ENCODE results near the gene RRN3.
"Not testable (repeated sequence)": the region's sequence is repeated elsewhere in the genome, so short reads cannot be mapped to it uniquely, and the experiment has no call there.

GRCh38 chr16:15029749-15030148, 64.3 kb downstream of the RRN3 start:
- TF ChIP-seq, protein P1, sequence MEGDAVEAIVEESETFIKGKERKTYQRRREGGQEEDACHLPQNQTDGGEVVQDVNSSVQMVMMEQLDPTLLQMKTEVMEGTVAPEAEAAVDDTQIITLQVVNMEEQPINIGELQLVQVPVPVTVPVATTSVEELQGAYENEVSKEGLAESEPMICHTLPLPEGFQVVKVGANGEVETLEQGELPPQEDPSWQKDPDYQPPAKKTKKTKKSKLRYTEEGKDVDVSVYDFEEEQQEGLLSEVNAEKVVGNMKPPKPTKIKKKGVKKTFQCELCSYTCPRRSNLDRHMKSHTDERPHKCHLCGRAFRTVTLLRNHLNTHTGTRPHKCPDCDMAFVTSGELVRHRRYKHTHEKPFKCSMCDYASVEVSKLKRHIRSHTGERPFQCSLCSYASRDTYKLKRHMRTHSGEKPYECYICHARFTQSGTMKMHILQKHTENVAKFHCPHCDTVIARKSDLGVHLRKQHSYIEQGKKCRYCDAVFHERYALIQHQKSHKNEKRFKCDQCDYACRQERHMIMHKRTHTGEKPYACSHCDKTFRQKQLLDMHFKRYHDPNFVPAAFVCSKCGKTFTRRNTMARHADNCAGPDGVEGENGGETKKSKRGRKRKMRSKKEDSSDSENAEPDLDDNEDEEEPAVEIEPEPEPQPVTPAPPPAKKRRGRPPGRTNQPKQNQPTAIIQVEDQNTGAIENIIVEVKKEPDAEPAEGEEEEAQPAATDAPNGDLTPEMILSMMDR (IDR thresholded peaks at IDR 0.05 in 4 of 5, conservative IDR thresholded peaks at IDR 0.05 in 1 of 5), result not testable (repeated sequence)
- not testable (repeated sequence) for TF ChIP-seq POLR2A (IDR thresholded peaks at IDR 0.05)
